Measurements from ENCODE around the gene POU2F2.

GRCh38 chr19:42057846-42058245 is 74.4 kb downstream of the POU2F2 start:
- TF ChIP-seq EZH2 (IDR thresholded peaks at IDR 0.05; ENCODE audit: borderline replicate concordance, low read depth, low read length) = no peak
- TF ChIP-seq CTCF (IDR thresholded peaks at IDR 0.05 in 2 of 3, conservative IDR thresholded peaks at IDR 0.05 in 1 of 3; ENCODE audit: insufficient read depth in 2 of 3, low read depth in 1 of 3, low read length in 3 of 3) = no peak
- no peak for TF ChIP-seq MEF2A (IDR thresholded peaks at IDR 0.05; ENCODE audit: control insufficient read depth, low read depth, low read length)
- TF ChIP-seq ZNF431 (CRISPR knock-in tag; IDR thresholded peaks at IDR 0.05) = no peak
- no peak for TF ChIP-seq PHF21A (IDR thresholded peaks at IDR 0.05; ENCODE audit: borderline replicate concordance, low read depth)
- TF ChIP-seq JUND (IDR thresholded peaks at IDR 0.05; ENCODE audit: borderline replicate concordance, low read depth, low read length) = no peak
- TF ChIP-seq JUND (tag; IDR thresholded peaks at IDR 0.05; ENCODE audit: borderline replicate concordance, low read depth, low read length) = no peak
- TF ChIP-seq CBX5 (IDR thresholded peaks at IDR 0.05; ENCODE audit: borderline replicate concordance, low read depth) = no peak
- TF ChIP-seq ETS2 (tag; IDR thresholded peaks at IDR 0.05; ENCODE audit: borderline replicate concordance, poor library complexity, severe bottlenecking) = no peak
- TF ChIP-seq CHD4 (IDR thresholded peaks at IDR 0.05; ENCODE audit: insufficient read depth, insufficient replicate concordance, low read depth, low read length, poor library complexity, severe bottlenecking) = no peak
- TF ChIP-seq SRF (CRISPR knock-in tag; IDR thresholded peaks at IDR 0.05) = no peak
- no peak for TF ChIP-seq PPARD (CRISPR knock-in tag; IDR thresholded peaks at IDR 0.05)

All from K562 (cell line).